ENCODE results near the gene SPC24. TPM values are rescaled to one million over a fixed set of nuclear protein-coding genes. Genes with fewer than 3 reads are reported as not detected.

The SPC24 gene
- polyA plus RNA-seq, 1 of the 3 experiments (the other 2 are of a cell fraction) = 18.9 TPM

DNA sequence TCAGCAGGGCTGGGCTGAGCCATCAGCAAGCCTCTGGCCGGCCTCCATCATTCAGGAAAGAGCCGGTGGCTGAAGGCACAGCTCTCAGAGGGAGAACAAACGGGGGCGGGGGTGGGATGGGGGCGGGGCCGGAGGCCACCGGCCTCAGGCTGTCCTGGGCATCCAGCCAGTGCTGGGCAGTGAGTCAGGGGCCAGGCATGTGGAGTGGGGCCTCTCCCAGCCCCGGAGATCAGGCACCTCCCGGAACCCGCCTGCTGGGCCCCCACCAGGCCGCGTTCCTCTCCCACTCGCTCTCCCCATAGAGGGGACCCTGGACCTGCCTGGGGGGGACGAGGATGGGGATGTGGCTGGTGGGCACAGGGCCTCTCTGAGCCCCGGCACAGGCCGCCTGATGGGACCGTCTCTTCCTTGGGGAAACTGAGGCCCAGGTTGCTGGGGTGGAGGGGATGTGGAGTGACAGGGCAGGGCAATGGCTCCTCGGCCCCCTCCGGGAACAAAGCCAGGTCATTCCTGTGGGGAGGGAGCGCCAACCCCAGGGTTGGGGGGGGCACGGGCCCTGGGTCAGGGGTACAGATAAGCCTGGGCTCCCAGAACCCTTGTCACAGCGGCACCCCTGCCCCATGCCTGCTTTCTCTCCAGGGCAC lies 12.9 kb downstream of the SPC24 start (continued):
- TF ChIP-seq FOSL2 (IDR thresholded peaks at IDR 0.05; ENCODE audit: borderline replicate concordance, low read depth) = peak; percentile 77; the same call in 1 of the 2 replicates
- TF ChIP-seq NFIC (IDR thresholded peaks at IDR 0.05; ENCODE audit: borderline replicate concordance) = peak; percentile 94
- peak; percentile 93 for TF ChIP-seq TEAD4 (IDR thresholded peaks at IDR 0.05; ENCODE audit: borderline replicate concordance, insufficient read depth)
- TF ChIP-seq RXRA (IDR thresholded peaks at IDR 0.05; ENCODE audit: borderline replicate concordance, low read depth) = peak; percentile 50
- TF ChIP-seq RAD21 (IDR thresholded peaks at IDR 0.05; ENCODE audit: low read length) = no peak

DNA sequence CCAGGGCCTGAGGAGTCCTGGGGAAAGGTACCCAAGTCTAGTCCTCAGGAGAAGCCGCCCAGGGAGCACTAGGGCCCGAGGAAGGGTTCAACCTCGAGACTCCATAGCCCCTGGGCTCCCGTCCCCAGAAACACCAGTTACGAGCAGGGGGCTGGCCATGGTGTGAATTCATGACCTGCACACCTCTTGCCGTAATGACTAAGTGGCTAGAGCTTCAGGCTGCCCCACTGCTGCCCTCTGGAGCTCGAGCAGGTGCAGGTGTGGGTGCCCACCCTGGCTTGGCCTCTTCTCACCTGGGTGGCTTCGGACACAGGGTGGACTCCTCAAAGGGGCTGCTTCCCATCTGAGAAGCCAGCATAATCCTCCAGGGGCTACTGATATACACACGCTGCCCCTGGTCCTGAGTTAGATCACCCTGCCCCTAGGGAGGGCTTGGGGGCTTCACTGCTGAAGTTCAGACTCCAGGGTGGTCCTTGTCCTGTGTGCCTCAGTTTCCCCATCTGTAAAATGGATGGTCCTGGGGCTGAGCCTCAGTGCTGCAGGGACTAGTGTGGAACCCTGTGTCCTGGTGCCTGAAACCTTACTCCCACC lies 13.6 kb downstream of the SPC24 start:
- Histone ChIP-seq H3K27me3 (ENCODE audit: insufficient read depth) (no peaks in the 10 kb centered on the region), H3K9ac (peak overlapping the region; percentile 19; the same call in 1 of the 2 replicates), H3K36me3 (replicated peaks in 1 of 2; ENCODE audit: control insufficient read depth in 1 of 2, insufficient read depth in 2 of 2, low read length in 1 of 2) (peaks cover 0 to 4% of the 10 kb centered on the region in 2 experiments), H4K20me1 (ENCODE audit: insufficient read depth) (no peaks in the 10 kb centered on the region), H3K79me2 (ENCODE audit: insufficient read depth) (no peaks in the 10 kb centered on the region), H3K9me2 (no peaks in the 10 kb centered on the region), H3K27ac (ENCODE audit: low read depth in 2 of 2, low read length in 1 of 2) (peak overlapping the region; percentile 68 to 100), H3F3A (replicated peaks; ENCODE audit: insufficient read depth) (peaks cover 35% of the 10 kb centered on the region), H3K4me1 (ENCODE audit: control insufficient read depth in 1 of 2, insufficient read depth in 2 of 2, low read depth in 1 of 2, low read length in 1 of 2) (peaks cover 34% of the 10 kb centered on the region in 2 experiments; a peak in 3 of 4 replicates), H2AFZ (ENCODE audit: low read depth) (no peak overlapping the region), H3K9me3 (no peaks in the 10 kb centered on the region), H3K4me2 (peak overlapping the region; percentile 92; the same call in 1 of the 2 replicates), H3K4me3 (ENCODE audit: low read depth in 2 of 2, low read length in 1 of 2) (no peak overlapping the region)
- DNase-seq = no peak
- POLR2A ChIA-PET = no interaction called here
- CTCF ChIA-PET = interaction anchor here (1.1 to 1.5 kb wide), 3 partner anchors 22 to 205 kb away, joined by 3 to 4 read pairs (median 4); no protein-coding TSS in a partner anchor
- TF ChIP-seq RFX5 (IDR thresholded peaks at IDR 0.05; ENCODE audit: low read length) = no peak
- TF ChIP-seq, protein P1, sequence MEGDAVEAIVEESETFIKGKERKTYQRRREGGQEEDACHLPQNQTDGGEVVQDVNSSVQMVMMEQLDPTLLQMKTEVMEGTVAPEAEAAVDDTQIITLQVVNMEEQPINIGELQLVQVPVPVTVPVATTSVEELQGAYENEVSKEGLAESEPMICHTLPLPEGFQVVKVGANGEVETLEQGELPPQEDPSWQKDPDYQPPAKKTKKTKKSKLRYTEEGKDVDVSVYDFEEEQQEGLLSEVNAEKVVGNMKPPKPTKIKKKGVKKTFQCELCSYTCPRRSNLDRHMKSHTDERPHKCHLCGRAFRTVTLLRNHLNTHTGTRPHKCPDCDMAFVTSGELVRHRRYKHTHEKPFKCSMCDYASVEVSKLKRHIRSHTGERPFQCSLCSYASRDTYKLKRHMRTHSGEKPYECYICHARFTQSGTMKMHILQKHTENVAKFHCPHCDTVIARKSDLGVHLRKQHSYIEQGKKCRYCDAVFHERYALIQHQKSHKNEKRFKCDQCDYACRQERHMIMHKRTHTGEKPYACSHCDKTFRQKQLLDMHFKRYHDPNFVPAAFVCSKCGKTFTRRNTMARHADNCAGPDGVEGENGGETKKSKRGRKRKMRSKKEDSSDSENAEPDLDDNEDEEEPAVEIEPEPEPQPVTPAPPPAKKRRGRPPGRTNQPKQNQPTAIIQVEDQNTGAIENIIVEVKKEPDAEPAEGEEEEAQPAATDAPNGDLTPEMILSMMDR (IDR thresholded peaks at IDR 0.05) = peak; percentile 20
- WGBS (ENCODE audit: low lambda C conversion rate) = 40% methylated on average over 1 of the region's 9 CpGs

DNA sequence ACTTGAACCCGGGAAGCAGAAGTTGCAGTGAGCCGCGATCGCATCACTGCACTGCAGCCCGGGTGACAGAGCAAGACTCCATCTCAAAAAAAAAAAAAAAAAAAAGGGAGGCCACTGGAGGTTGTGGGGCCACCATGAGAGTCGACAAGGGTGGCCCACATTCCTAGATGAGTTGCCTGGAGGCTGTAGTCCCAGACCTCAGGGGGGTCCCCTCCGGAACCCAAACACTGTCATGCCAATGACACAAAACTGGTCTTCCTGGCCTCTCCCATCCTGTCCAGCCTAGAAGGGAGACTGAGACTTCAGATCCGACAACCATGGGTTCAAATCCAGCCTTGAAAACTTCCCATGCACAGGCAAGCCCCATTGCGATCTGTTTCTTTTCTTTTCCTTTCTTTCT lies 14.7 kb downstream of the SPC24 start:
- 93% methylated on average over 9 of the region's 9 CpGs for WGBS (ENCODE audit: low lambda C conversion rate)
- CTCF ChIA-PET = no interaction called here
- TF ChIP-seq TEAD4 (IDR thresholded peaks at IDR 0.05; ENCODE audit: borderline replicate concordance, insufficient read depth) (no peak), CHD2 (IDR thresholded peaks at IDR 0.05; ENCODE audit: low read length, partially characterized antibody) (no peak), EP300 (IDR thresholded peaks at IDR 0.05; ENCODE audit: borderline replicate concordance in 1 of 2, low read depth in 1 of 2, low read length in 1 of 2) (no peak), FOXM1 (IDR thresholded peaks at IDR 0.05; ENCODE audit: low read depth) (no peak), RXRA (IDR thresholded peaks at IDR 0.05; ENCODE audit: borderline replicate concordance, low read depth) (no peak), SMC3 (IDR thresholded peaks at IDR 0.05; ENCODE audit: low read depth, low read length) (no peak), TCF12 (IDR thresholded peaks at IDR 0.05) (no peak), FOSL2 (IDR thresholded peaks at IDR 0.05; ENCODE audit: borderline replicate concordance, low read depth) (no peak), TAF1 (IDR thresholded peaks at IDR 0.05; ENCODE audit: borderline replicate concordance, low read depth, low read length) (no peak)
- TF ChIP-seq, protein P2, sequence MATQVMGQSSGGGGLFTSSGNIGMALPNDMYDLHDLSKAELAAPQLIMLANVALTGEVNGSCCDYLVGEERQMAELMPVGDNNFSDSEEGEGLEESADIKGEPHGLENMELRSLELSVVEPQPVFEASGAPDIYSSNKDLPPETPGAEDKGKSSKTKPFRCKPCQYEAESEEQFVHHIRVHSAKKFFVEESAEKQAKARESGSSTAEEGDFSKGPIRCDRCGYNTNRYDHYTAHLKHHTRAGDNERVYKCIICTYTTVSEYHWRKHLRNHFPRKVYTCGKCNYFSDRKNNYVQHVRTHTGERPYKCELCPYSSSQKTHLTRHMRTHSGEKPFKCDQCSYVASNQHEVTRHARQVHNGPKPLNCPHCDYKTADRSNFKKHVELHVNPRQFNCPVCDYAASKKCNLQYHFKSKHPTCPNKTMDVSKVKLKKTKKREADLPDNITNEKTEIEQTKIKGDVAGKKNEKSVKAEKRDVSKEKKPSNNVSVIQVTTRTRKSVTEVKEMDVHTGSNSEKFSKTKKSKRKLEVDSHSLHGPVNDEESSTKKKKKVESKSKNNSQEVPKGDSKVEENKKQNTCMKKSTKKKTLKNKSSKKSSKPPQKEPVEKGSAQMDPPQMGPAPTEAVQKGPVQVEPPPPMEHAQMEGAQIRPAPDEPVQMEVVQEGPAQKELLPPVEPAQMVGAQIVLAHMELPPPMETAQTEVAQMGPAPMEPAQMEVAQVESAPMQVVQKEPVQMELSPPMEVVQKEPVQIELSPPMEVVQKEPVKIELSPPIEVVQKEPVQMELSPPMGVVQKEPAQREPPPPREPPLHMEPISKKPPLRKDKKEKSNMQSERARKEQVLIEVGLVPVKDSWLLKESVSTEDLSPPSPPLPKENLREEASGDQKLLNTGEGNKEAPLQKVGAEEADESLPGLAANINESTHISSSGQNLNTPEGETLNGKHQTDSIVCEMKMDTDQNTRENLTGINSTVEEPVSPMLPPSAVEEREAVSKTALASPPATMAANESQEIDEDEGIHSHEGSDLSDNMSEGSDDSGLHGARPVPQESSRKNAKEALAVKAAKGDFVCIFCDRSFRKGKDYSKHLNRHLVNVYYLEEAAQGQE (IDR thresholded peaks at IDR 0.05; ENCODE audit: low read depth, low read length) = no peak
- TF ChIP-seq, protein P3, sequence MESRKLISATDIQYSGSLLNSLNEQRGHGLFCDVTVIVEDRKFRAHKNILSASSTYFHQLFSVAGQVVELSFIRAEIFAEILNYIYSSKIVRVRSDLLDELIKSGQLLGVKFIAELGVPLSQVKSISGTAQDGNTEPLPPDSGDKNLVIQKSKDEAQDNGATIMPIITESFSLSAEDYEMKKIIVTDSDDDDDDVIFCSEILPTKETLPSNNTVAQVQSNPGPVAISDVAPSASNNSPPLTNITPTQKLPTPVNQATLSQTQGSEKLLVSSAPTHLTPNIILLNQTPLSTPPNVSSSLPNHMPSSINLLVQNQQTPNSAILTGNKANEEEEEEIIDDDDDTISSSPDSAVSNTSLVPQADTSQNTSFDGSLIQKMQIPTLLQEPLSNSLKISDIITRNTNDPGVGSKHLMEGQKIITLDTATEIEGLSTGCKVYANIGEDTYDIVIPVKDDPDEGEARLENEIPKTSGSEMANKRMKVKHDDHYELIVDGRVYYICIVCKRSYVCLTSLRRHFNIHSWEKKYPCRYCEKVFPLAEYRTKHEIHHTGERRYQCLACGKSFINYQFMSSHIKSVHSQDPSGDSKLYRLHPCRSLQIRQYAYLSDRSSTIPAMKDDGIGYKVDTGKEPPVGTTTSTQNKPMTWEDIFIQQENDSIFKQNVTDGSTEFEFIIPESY (IDR thresholded peaks at IDR 0.05; ENCODE audit: borderline replicate concordance, low read depth) = no peak
- TF ChIP-seq, protein P4, sequence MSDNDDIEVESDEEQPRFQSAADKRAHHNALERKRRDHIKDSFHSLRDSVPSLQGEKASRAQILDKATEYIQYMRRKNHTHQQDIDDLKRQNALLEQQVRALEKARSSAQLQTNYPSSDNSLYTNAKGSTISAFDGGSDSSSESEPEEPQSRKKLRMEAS (IDR thresholded peaks at IDR 0.05; ENCODE audit: low read depth) = no peak

More for the DNA sequence above, 14.7 kb downstream of the SPC24 start:
- no peak overlapping the region for H3K4me3 ChIP-seq (ENCODE audit: low read depth in 2 of 2, low read length in 1 of 2)
- no peak overlapping the region for H3K9ac ChIP-seq
- no peaks in the 10 kb centered on the region for H3K9me2 ChIP-seq
- no peaks in the 10 kb centered on the region for H3K79me2 ChIP-seq (ENCODE audit: insufficient read depth)
- H4K20me1 ChIP-seq (ENCODE audit: insufficient read depth) = no peaks in the 10 kb centered on the region
- no peak overlapping the region for H2AFZ ChIP-seq (ENCODE audit: low read depth)
- H3K4me1 ChIP-seq (ENCODE audit: control insufficient read depth in 1 of 2, insufficient read depth in 2 of 2, low read depth in 1 of 2, low read length in 1 of 2) = peaks cover 34% of the 10 kb centered on the region in 2 experiments; a peak in 3 of 4 replicates
- no peak overlapping the region for H3K4me2 ChIP-seq
- H3K9me3 ChIP-seq = no peaks in the 10 kb centered on the region
- peaks cover 34% of the 10 kb centered on the region for H3F3A ChIP-seq (replicated peaks; ENCODE audit: insufficient read depth)
- POLR2A ChIA-PET = interaction anchor here (0.7 kb wide), 2 partner anchors 60 to 713 kb away, joined by 3 to 4 read pairs; no protein-coding TSS in a partner anchor
- no peak for DNase-seq
- no peak overlapping the region for H3K27ac ChIP-seq (ENCODE audit: low read depth in 2 of 2, low read length in 1 of 2)
- H3K27me3 ChIP-seq (ENCODE audit: insufficient read depth) = no peaks in the 10 kb centered on the region
- peaks cover 0 to 2% of the 10 kb centered on the region in 2 experiments for H3K36me3 ChIP-seq (replicated peaks in 1 of 2; ENCODE audit: control insufficient read depth in 1 of 2, insufficient read depth in 2 of 2, low read length in 1 of 2)
